Measurements from ENCODE around the gene TRPM3.

The TRPM3 gene

GRCh38 chr9:70840266-70840665 lies 281.2 kb downstream of the TRPM3 start:
- Mint-ChIP-seq H3K4me3 (no peak overlapping the region), H3K9me3 (ENCODE audit: low read depth) (no peaks in the 10 kb centered on the region), H3K4me1 (ENCODE audit: low read depth) (no peaks in the 10 kb centered on the region), H3K36me3 (no peaks in the 10 kb centered on the region), H3K27me3 (peaks cover 1% of the 10 kb centered on the region), H3K27ac (no peak overlapping the region)

- no peak overlapping the region for H3K27ac Mint-ChIP-seq
- peaks cover 1% of the 10 kb centered on the region for H3K27me3 Mint-ChIP-seq
- H3K4me1 Mint-ChIP-seq (ENCODE audit: low read depth): no peaks in the 10 kb centered on the region
- H3K36me3 Mint-ChIP-seq: no peaks in the 10 kb centered on the region
- no peak overlapping the region for H3K4me3 Mint-ChIP-seq
- no peaks in the 10 kb centered on the region for H3K9me3 Mint-ChIP-seq (ENCODE audit: low read depth)
Measured at GRCh38 chr9:70835323-70835722, 286.1 kb downstream of the TRPM3 start.

- no peaks in the 10 kb centered on the region for H3K4me1 Mint-ChIP-seq (ENCODE audit: low read depth)
- H3K36me3 Mint-ChIP-seq: no peaks in the 10 kb centered on the region
- no peaks in the 10 kb centered on the region for H3K9me3 Mint-ChIP-seq (ENCODE audit: low read depth)
- H3K27ac Mint-ChIP-seq: no peak overlapping the region
- no peaks in the 10 kb centered on the region for H3K27me3 Mint-ChIP-seq
- no peak overlapping the region for H3K4me3 Mint-ChIP-seq
Measured at GRCh38 chr9:70832492-70832891, 288.9 kb downstream of the TRPM3 start.

GRCh38 chr9:70830618-70831017 lies 290.8 kb downstream of the TRPM3 start:
- no peaks in the 10 kb centered on the region for H3K9me3 Mint-ChIP-seq (ENCODE audit: low read depth)
- no peak overlapping the region for H3K4me3 Mint-ChIP-seq
- H3K27me3 Mint-ChIP-seq: no peaks in the 10 kb centered on the region
- H3K4me1 Mint-ChIP-seq (ENCODE audit: low read depth): no peaks in the 10 kb centered on the region
- no peak overlapping the region for H3K27ac Mint-ChIP-seq
- no peaks in the 10 kb centered on the region for H3K36me3 Mint-ChIP-seq

- H3K36me3 Mint-ChIP-seq: no peaks in the 10 kb centered on the region
- no peaks in the 10 kb centered on the region for H3K9me3 Mint-ChIP-seq (ENCODE audit: low read depth)
- H3K27me3 Mint-ChIP-seq: no peaks in the 10 kb centered on the region
- no peak overlapping the region for H3K27ac Mint-ChIP-seq
- H3K4me1 Mint-ChIP-seq (ENCODE audit: low read depth): no peaks in the 10 kb centered on the region
- no peak overlapping the region for H3K4me3 Mint-ChIP-seq
Measured at GRCh38 chr9:70829591-70830265, 291.7 kb downstream of the TRPM3 start.

GRCh38 chr9:70826562-70826961 lies 294.9 kb downstream of the TRPM3 start:
- Mint-ChIP-seq H3K27ac (no peak overlapping the region), H3K36me3 (no peaks in the 10 kb centered on the region), H3K4me1 (ENCODE audit: low read depth) (no peaks in the 10 kb centered on the region)

GRCh38 chr9:70823284-70823683 lies 298.1 kb downstream of the TRPM3 start:
- Mint-ChIP-seq H3K4me1 (ENCODE audit: low read depth) (no peaks in the 10 kb centered on the region), H3K27ac (no peak overlapping the region), H3K36me3 (no peaks in the 10 kb centered on the region), H3K27me3 (peaks cover 2% of the 10 kb centered on the region), H3K9me3 (ENCODE audit: low read depth) (no peaks in the 10 kb centered on the region), H3K4me3 (no peak overlapping the region)

More at GRCh38 chr9:70826562-70826961, 294.9 kb downstream of the TRPM3 start:
- Mint-ChIP-seq H3K9me3 (ENCODE audit: low read depth) (no peaks in the 10 kb centered on the region), H3K27me3 (peaks cover 2% of the 10 kb centered on the region), H3K4me3 (no peak overlapping the region)

- no peaks in the 10 kb centered on the region for H3K36me3 Mint-ChIP-seq
- H3K9me3 Mint-ChIP-seq (ENCODE audit: low read depth): no peaks in the 10 kb centered on the region
- H3K27me3 Mint-ChIP-seq: peaks cover 5% of the 10 kb centered on the region
- H3K27ac Mint-ChIP-seq: no peak overlapping the region
- H3K4me3 Mint-ChIP-seq: no peak overlapping the region
- H3K4me1 Mint-ChIP-seq (ENCODE audit: low read depth): no peaks in the 10 kb centered on the region
Measured at GRCh38 chr9:70817311-70817710, 304.1 kb downstream of the TRPM3 start.

- H3K9me3 Mint-ChIP-seq (ENCODE audit: low read depth): no peaks in the 10 kb centered on the region
- H3K27ac Mint-ChIP-seq: no peak overlapping the region
- H3K4me1 Mint-ChIP-seq (ENCODE audit: low read depth): no peaks in the 10 kb centered on the region
- H3K4me3 Mint-ChIP-seq: no peak overlapping the region
- peaks cover 5% of the 10 kb centered on the region for H3K27me3 Mint-ChIP-seq
- H3K36me3 Mint-ChIP-seq: no peaks in the 10 kb centered on the region
Measured at GRCh38 chr9:70816891-70817290, 304.5 kb downstream of the TRPM3 start.

- no peaks in the 10 kb centered on the region for H3K36me3 Mint-ChIP-seq
- no peaks in the 10 kb centered on the region for H3K4me1 Mint-ChIP-seq (ENCODE audit: low read depth)
- H3K4me3 Mint-ChIP-seq: no peak overlapping the region
- no peak overlapping the region for H3K27ac Mint-ChIP-seq
- no peaks in the 10 kb centered on the region for H3K9me3 Mint-ChIP-seq (ENCODE audit: low read depth)
- H3K27me3 Mint-ChIP-seq: peaks cover 5% of the 10 kb centered on the region
Measured at GRCh38 chr9:70816316-70816715, 305.1 kb downstream of the TRPM3 start.

- Mint-ChIP-seq H3K4me3 (no peak overlapping the region), H3K4me1 (ENCODE audit: low read depth) (no peaks in the 10 kb centered on the region), H3K36me3 (no peaks in the 10 kb centered on the region), H3K27ac (no peak overlapping the region), H3K27me3 (peaks cover 11% of the 10 kb centered on the region), H3K9me3 (ENCODE audit: low read depth) (no peaks in the 10 kb centered on the region)
Measured at GRCh38 chr9:70814597-70814996, 306.8 kb downstream of the TRPM3 start.

- no peaks in the 10 kb centered on the region for H3K36me3 Mint-ChIP-seq
- no peaks in the 10 kb centered on the region for H3K4me1 Mint-ChIP-seq (ENCODE audit: low read depth)
- H3K9me3 Mint-ChIP-seq (ENCODE audit: low read depth): no peaks in the 10 kb centered on the region
- H3K4me3 Mint-ChIP-seq: no peak overlapping the region
- no peak overlapping the region for H3K27ac Mint-ChIP-seq
- H3K27me3 Mint-ChIP-seq: peaks cover 11% of the 10 kb centered on the region
Measured at GRCh38 chr9:70813141-70813540, 308.3 kb downstream of the TRPM3 start.

- Mint-ChIP-seq H3K36me3 (no peaks in the 10 kb centered on the region), H3K27ac (no peak overlapping the region), H3K9me3 (ENCODE audit: low read depth) (no peaks in the 10 kb centered on the region), H3K4me1 (ENCODE audit: low read depth) (no peaks in the 10 kb centered on the region), H3K4me3 (no peak overlapping the region), H3K27me3 (peaks cover 11% of the 10 kb centered on the region)
Measured at GRCh38 chr9:70811638-70812037, 309.8 kb downstream of the TRPM3 start.

- Mint-ChIP-seq H3K36me3 (no peaks in the 10 kb centered on the region), H3K27ac (no peak overlapping the region), H3K27me3 (peaks cover 6% of the 10 kb centered on the region), H3K4me3 (no peak overlapping the region), H3K4me1 (ENCODE audit: low read depth) (no peaks in the 10 kb centered on the region), H3K9me3 (ENCODE audit: low read depth) (no peaks in the 10 kb centered on the region)
Measured at GRCh38 chr9:70806875-70807274, 314.5 kb downstream of the TRPM3 start.

GRCh38 chr9:70805949-70806348 lies 315.5 kb downstream of the TRPM3 start:
- no peak overlapping the region for H3K27ac Mint-ChIP-seq
- H3K4me1 Mint-ChIP-seq (ENCODE audit: low read depth): no peaks in the 10 kb centered on the region
- H3K36me3 Mint-ChIP-seq: no peaks in the 10 kb centered on the region
- H3K4me3 Mint-ChIP-seq: no peak overlapping the region
- peaks cover 5% of the 10 kb centered on the region for H3K27me3 Mint-ChIP-seq
- H3K9me3 Mint-ChIP-seq (ENCODE audit: low read depth): no peaks in the 10 kb centered on the region

- Mint-ChIP-seq H3K27me3 (no peaks in the 10 kb centered on the region), H3K27ac (no peak overlapping the region), H3K4me3 (no peak overlapping the region), H3K36me3 (no peaks in the 10 kb centered on the region), H3K4me1 (ENCODE audit: low read depth) (no peaks in the 10 kb centered on the region), H3K9me3 (ENCODE audit: low read depth) (no peaks in the 10 kb centered on the region)
Measured at GRCh38 chr9:70802758-70803436, 318.5 kb downstream of the TRPM3 start.
